Thyroid gland (tissue), 4 donors: ENCODE results near the gene TOB2. TPM values are rescaled to one million over a fixed set of nuclear protein-coding genes. Genes with fewer than 3 reads are reported as not detected.
A peak's percentile ranks its signal among the peaks of the same experiment; 100 is the strongest.

Source experiments
- DNase-seq, 2 donors: peaks; one replicate each; pipeline ENCODE4 v3.0.0-alpha.2; 2019
- H3K27ac ChIP-seq, 3 donors: fragments of 200-600 bp; sonication (generic); 1 replicate in 2 of 3; 2 replicates in 1 of 3; pipeline ENCODE4 v1.5.1; 2016 to 2019; ENCODE audit warnings: mild to moderate bottlenecking in 1 of 3, moderate library complexity in 1 of 3
- H3K27me3 ChIP-seq: fragments of 200-600 bp; sonication (generic); one replicate; pipeline ENCODE4 v1.5.1; 2019
- H3K36me3 ChIP-seq, 2 donors: fragments of 200-600 bp; sonication (generic); one replicate each; pipeline ENCODE4 v1.5.1; 2016 to 2019
- H3K4me1 ChIP-seq, 2 donors: fragments of 200-600 bp; sonication (generic); one replicate each; pipeline ENCODE4 v1.5.1; 2017 to 2019
- H3K4me3 ChIP-seq, 3 donors: fragments of 200-600 bp; sonication (generic); replicated peaks in 1 of 3; 1 replicate in 2 of 3; 2 replicates in 1 of 3; pipeline ENCODE4 v1.5.1; 2016; ENCODE audit warnings: mild to moderate bottlenecking in 1 of 3
- H3K9me3 ChIP-seq: fragments of 200-600 bp; sonication (generic); one replicate; pipeline ENCODE4 v1.5.1; 2017
- CTCF ChIP-seq, 6 experiments: fragments of 200-600 bp in 3 of 6; fragments of 450-650 bp in 3 of 6; sonication (generic) in 3 of 6; IDR thresholded peaks; one replicate each; pipeline ENCODE4 v1.5.1; 2016 to 2019; ENCODE audit warnings: antibody characterized with exemption in 6 of 6, mild to moderate bottlenecking in 2 of 6, inconsistent platforms in 1 of 6, moderate library complexity in 1 of 6
- POLR2A ChIP-seq, 2 donors: fragments of 450-650 bp; IDR thresholded peaks; one replicate each; pipeline ENCODE4 v1.6.1; 2017; ENCODE audit warnings: antibody characterized with exemption in 2 of 2, mild to moderate bottlenecking in 2 of 2, moderate library complexity in 1 of 2
- WGBS, 2 donors: methylation state at CpG; one replicate each; pipeline ENCODE4 v1.1.5; 2017; 5-methylcytosine and 5-hydroxymethylcytosine counted together
- intact Hi-C: fragments of 100-400 bp; cut with DNase I; formaldehyde crosslinking; loops from one replicate; pipeline ENCODE4 v1.15.1; 2023
- total RNA-seq, 4 donors: library from RNA; depleted of rRNA; stranded (reverse); fragments of >200 nt; gene quantifications; one replicate each; pipeline ENCODE4 v1.2.3, GENCODE V29; 2016

Gene TOB2
- total RNA-seq, 4 donors from 2014 or later: 66.5 to 130 (median 115) TPM

GRCh38 chr22:41487037-41487935 is 40.7 kb upstream of the TOB2 start:
- WGBS, 2 donors: 79 to 81% methylated on average over 8 of the region's 8 CpGs
- Histone ChIP-seq H3K27me3 (no peaks in the 10 kb centered on the region), H3K4me3 (no peak overlapping the region), H3K4me1 (peaks cover 4 to 30% of the 10 kb centered on the region in 2 donors), H3K36me3 (no peaks in the 10 kb centered on the region), H3K9me3 (no peaks in the 10 kb centered on the region), H3K27ac (peak overlapping the region in 1 of 3 donors; percentile 9)
- TF ChIP-seq CTCF (IDR thresholded peaks at IDR 0.05) (no peak), POLR2A (IDR thresholded peaks at IDR 0.05) (no peak)
- DNase-seq: no peak
- intact Hi-C loops: no loop called here

GRCh38 chr22:41485033-41485432 is 38.4 kb upstream of the TOB2 start:
- WGBS, 2 donors: 81 to 85% methylated on average over 7 of the region's 7 CpGs
- no peak for DNase-seq
- H3K9me3 ChIP-seq: no peaks in the 10 kb centered on the region
- intact Hi-C loops: no loop called here
- TF ChIP-seq POLR2A (IDR thresholded peaks at IDR 0.05) (no peak), CTCF (IDR thresholded peaks at IDR 0.05) (no peak)
- no peak overlapping the region for H3K4me3 ChIP-seq
- no peak overlapping the region for H3K27ac ChIP-seq
- peaks cover 17 to 38% of the 10 kb centered on the region in 2 donors for H3K4me1 ChIP-seq
- H3K27me3 ChIP-seq: no peaks in the 10 kb centered on the region
- H3K36me3 ChIP-seq: no peaks in the 10 kb centered on the region

GRCh38 chr22:41482319-41482935 is 35.8 kb upstream of the TOB2 start:
- TF ChIP-seq POLR2A (IDR thresholded peaks at IDR 0.05): no peak
- no peak for TF ChIP-seq CTCF (IDR thresholded peaks at IDR 0.05)
- Histone ChIP-seq H3K9me3 (no peaks in the 10 kb centered on the region), H3K27me3 (no peaks in the 10 kb centered on the region), H3K4me1 (peaks cover 17 to 48% of the 10 kb centered on the region in 2 donors), H3K4me3 (no peak overlapping the region), H3K36me3 (no peaks in the 10 kb centered on the region), H3K27ac (peak overlapping the region; percentile 24 to 85 (median 70))
- intact Hi-C loops: no loop called here
- WGBS, 2 donors: 50 to 71% methylated on average over 1 to 2 of the region's 2 CpGs
- no peak for DNase-seq

- DNase-seq: no peak
- Histone ChIP-seq H3K9me3 (no peaks in the 10 kb centered on the region), H3K27ac (peak overlapping the region; percentile 67 to 85 (median 70)), H3K36me3 (no peaks in the 10 kb centered on the region), H3K4me3 (no peak overlapping the region), H3K4me1 (peaks cover 17 to 48% of the 10 kb centered on the region in 2 donors), H3K27me3 (no peaks in the 10 kb centered on the region)
- TF ChIP-seq POLR2A (IDR thresholded peaks at IDR 0.05) (no peak), CTCF (IDR thresholded peaks at IDR 0.05) (no peak)
- 59 to 64% methylated on average over 4 to 5 of the region's 5 CpGs for WGBS, 2 donors
- intact Hi-C loops: no loop called here
Observed at GRCh38 chr22:41481925-41482318, 35.3 kb upstream of the TOB2 start.
